Measurements from ENCODE around the gene AQP7. TPM values are rescaled to one million over a fixed set of nuclear protein-coding genes. Genes with fewer than 3 reads are reported as not detected.

The AQP7 gene
- total RNA-seq, 2 donors from 2014 or later, result 6.4 TPM; not detected in 1

DNA sequence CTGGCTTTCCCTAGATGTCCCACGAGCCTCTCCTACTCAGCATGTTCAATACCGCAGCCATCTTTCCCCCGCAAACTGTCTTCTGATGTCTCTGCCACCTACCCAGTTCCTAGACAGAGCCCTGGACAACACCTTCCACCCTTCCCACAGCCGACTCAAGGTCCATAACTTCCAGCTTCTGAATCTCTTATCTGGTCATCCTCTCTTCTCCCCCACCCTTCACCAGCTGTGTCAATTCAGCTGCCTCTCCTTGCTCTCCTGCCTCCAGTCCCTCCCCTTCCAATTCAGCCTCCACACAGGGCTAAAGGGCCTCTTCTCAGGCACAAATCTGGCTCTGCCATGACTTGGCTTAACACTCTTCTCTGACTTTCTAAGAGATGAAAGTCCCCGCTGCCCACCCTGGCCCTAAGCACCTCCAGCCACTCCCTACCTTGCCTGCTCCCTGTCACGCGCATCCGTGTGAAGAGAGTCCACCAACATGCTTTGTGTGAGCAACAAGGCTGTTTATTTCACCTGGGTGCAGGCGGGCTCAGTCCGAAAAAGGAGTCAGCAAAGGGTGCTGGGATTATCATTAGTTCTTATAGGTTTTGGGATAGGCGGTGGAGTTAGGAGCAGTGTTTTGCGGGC lies 25.2 kb downstream of the AQP7 start:
- TF ChIP-seq POLR2AphosphoS5 (IDR thresholded peaks at IDR 0.05) (no peak), POLR2A (IDR thresholded peaks at IDR 0.05) (no peak)
- TF ChIP-seq, protein P1, sequence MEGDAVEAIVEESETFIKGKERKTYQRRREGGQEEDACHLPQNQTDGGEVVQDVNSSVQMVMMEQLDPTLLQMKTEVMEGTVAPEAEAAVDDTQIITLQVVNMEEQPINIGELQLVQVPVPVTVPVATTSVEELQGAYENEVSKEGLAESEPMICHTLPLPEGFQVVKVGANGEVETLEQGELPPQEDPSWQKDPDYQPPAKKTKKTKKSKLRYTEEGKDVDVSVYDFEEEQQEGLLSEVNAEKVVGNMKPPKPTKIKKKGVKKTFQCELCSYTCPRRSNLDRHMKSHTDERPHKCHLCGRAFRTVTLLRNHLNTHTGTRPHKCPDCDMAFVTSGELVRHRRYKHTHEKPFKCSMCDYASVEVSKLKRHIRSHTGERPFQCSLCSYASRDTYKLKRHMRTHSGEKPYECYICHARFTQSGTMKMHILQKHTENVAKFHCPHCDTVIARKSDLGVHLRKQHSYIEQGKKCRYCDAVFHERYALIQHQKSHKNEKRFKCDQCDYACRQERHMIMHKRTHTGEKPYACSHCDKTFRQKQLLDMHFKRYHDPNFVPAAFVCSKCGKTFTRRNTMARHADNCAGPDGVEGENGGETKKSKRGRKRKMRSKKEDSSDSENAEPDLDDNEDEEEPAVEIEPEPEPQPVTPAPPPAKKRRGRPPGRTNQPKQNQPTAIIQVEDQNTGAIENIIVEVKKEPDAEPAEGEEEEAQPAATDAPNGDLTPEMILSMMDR (IDR thresholded peaks at IDR 0.05), result no peak
- Histone ChIP-seq H3K9me3 (no peaks in the 10 kb centered on the region), H3K4me3 (no peak overlapping the region), H3K27ac (no peak overlapping the region), H3K27me3 (replicated peaks; ENCODE audit: insufficient read depth) (no peaks in the 10 kb centered on the region), H3K36me3 (no peaks in the 10 kb centered on the region), H3K4me1 (replicated peaks) (no peaks in the 10 kb centered on the region)
- intact Hi-C loops (cut with DNase I), result loop anchor here (5.0 kb wide), 2 partner anchors 40 to 90 kb away; no protein-coding TSS in a partner anchor
- whole genome bisulfite sequencing, result 91% methylated on average over 12 of the region's 12 CpGs
- DNase-seq (ENCODE audit: low spot score), result no peak

DNA sequence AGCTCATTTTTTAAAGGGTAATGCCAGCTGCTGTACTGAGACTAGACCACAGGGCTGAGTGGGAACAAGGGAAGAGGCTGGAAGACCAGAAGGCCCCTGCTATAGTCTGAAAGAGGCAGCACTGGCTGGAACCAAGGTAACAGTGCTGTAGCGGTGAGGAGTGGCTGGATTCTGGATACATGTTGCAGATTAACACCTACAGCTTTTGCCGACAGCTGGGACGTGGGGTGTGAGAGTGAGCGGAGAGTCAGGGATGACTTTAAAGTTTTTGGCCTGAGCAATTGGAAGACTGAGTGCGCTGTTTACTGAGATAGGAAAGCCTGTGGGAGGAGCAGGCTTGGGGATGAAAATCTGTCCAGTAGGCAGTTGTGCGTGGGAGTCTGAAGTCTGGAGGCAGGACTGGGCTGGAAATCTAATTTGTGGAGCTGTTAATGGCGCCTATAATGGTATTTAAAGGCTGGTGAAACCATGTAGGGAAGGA lies 26.5 kb downstream of the AQP7 start:
- Histone ChIP-seq H3K27me3 (replicated peaks; ENCODE audit: insufficient read depth) (no peaks in the 10 kb centered on the region), H3K9me3 (no peaks in the 10 kb centered on the region), H3K36me3 (peaks cover 0 to 2% of the 10 kb centered on the region in 2 donors), H3K4me3 (no peak overlapping the region), H3K4me1 (replicated peaks) (no peaks in the 10 kb centered on the region), H3K27ac (no peak overlapping the region)
- TF ChIP-seq POLR2AphosphoS5 (IDR thresholded peaks at IDR 0.05) (no peak), POLR2A (IDR thresholded peaks at IDR 0.05) (no peak)
- TF ChIP-seq, protein P1 (IDR thresholded peaks at IDR 0.05), result no peak
- 81% methylated on average over 7 of the region's 7 CpGs for WGBS
- intact Hi-C loops (cut with DNase I), result loop anchor here (5.0 kb wide), 2 partner anchors 41 to 91 kb away; no protein-coding TSS in a partner anchor
- no peak for DNase-seq (ENCODE audit: low spot score)

DNA sequence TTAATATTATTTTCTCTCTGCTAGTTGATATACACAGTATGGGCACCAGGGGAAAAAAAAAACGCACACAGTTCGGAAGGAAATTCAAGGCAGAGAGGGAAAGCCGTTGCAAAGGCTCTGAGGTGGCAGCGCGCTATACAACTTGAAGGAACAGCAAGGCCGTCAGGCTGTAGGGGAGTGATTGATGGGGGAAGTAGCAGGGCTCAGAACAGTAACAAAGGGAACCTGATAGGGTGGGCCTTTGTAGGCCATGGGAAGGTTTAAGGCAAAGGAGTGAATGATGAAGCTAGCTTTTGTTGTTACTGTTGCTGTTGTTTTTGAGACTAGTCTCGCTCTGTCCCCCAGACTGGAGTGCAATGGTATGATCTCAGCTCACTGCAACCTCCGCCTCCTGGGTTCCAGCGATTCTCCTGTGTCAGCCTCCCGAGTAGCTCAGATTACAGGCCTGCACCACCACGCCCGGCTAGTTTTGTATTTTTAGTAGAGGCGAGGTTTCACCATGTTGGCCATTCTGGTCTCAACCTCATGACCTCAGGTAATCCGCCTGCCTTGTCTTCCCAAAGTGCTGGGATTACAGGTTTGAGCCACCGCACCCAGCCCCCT lies 27.0 kb downstream of the AQP7 start:
- no peaks in the 10 kb centered on the region for H3K9me3 ChIP-seq
- H3K4me3 ChIP-seq, result no peak overlapping the region
- TF ChIP-seq, protein P1 (IDR thresholded peaks at IDR 0.05), result no peak
- TF ChIP-seq POLR2AphosphoS5 (IDR thresholded peaks at IDR 0.05), result no peak
- H3K36me3 ChIP-seq, result peaks cover 0 to 7% of the 10 kb centered on the region in 2 donors
- no peaks in the 10 kb centered on the region for H3K27me3 ChIP-seq (replicated peaks; ENCODE audit: insufficient read depth)
- H3K4me1 ChIP-seq (replicated peaks), result no peaks in the 10 kb centered on the region
- H3K27ac ChIP-seq, result no peak overlapping the region
- no peak for DNase-seq (ENCODE audit: low spot score)
- WGBS, result 65% methylated on average over 15 of the region's 15 CpGs
- intact Hi-C loops (cut with DNase I), result loop anchor here (5.0 kb wide), 2 partner anchors 42 to 92 kb away; no protein-coding TSS in a partner anchor

DNA sequence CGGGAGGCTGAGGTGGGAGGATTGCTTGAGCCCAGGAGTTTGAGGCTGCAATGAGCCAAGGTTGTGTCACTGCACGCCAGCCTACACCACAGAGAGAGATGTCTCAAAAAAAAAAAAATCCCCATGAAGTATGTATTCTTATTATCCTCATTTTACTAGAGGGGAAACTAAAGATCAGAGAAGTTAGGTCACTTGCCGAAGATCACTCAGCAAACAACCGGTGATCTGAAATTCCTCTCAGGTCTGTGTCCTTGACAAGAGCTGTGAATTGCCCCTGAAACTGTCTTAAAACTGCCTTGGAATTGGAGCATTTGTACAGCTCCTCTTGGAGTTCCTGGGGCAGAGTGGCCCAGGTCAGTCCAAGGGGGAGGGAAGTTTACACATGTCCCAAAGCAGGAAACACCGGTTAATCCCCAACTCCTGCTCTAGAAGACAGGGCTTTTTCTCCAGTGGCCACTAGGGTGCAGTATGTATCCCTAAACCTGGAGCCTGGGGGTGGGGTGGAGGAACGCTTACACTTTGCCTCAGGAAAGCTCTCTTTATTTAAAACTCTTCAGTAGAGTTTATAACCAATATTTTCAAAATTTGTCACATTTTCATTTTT lies 27.6 kb downstream of the AQP7 start:
- peak; percentile 72 for TF ChIP-seq POLR2AphosphoS5 (IDR thresholded peaks at IDR 0.05)
- TF ChIP-seq, protein P1 (IDR thresholded peaks at IDR 0.05), result peak; percentile 56 to 92 (median 88)
- TF ChIP-seq POLR2A (IDR thresholded peaks at IDR 0.05), result no peak
- no peaks in the 10 kb centered on the region for H3K9me3 ChIP-seq
- intact Hi-C loops (cut with DNase I), result loop anchor here (5.0 kb wide), 2 partner anchors 43 to 93 kb away; no protein-coding TSS in a partner anchor
- H3K27me3 ChIP-seq (replicated peaks; ENCODE audit: insufficient read depth), result no peaks in the 10 kb centered on the region
- no peak overlapping the region for H3K27ac ChIP-seq
- no peaks in the 10 kb centered on the region for H3K4me1 ChIP-seq (replicated peaks)
- 61% methylated on average over 6 of the region's 6 CpGs for WGBS
- peak; percentile 77 for DNase-seq (ENCODE audit: low spot score)
- no peak overlapping the region for H3K4me3 ChIP-seq
- H3K36me3 ChIP-seq, result peaks cover 0 to 9% of the 10 kb centered on the region in 2 donors
